Upper lobe of left lung (tissue), 4 donors: ENCODE data around the gene TRAF2.

ENCODE experiments used
- EP300 ChIP-seq, 4 donors: sonication (generic); formaldehyde crosslinking; IDR thresholded peaks; one replicate each; pipeline ENCODE4 v1.5.1; 2017; ENCODE audit warnings: antibody characterized with exemption in 4 of 4, control low read depth in 2 of 4
- POLR2A ChIP-seq, 4 donors: fragments of 450-650 bp; IDR thresholded peaks; one replicate each; pipeline ENCODE4 v1.5.1; 2016 to 2017; ENCODE audit warnings: antibody characterized with exemption in 4 of 4, mild to moderate bottlenecking in 2 of 4
- TF ChIP-seq, protein P1 (sequence below), 6 experiments: fragments of 450-650 bp in 4 of 6; fragments of 200-600 bp in 2 of 6; sonication (generic) in 2 of 6; IDR thresholded peaks; one replicate each; pipeline ENCODE4 v1.5.1; 2016 to 2019; ENCODE audit warnings: antibody characterized with exemption in 6 of 6

DNA sequence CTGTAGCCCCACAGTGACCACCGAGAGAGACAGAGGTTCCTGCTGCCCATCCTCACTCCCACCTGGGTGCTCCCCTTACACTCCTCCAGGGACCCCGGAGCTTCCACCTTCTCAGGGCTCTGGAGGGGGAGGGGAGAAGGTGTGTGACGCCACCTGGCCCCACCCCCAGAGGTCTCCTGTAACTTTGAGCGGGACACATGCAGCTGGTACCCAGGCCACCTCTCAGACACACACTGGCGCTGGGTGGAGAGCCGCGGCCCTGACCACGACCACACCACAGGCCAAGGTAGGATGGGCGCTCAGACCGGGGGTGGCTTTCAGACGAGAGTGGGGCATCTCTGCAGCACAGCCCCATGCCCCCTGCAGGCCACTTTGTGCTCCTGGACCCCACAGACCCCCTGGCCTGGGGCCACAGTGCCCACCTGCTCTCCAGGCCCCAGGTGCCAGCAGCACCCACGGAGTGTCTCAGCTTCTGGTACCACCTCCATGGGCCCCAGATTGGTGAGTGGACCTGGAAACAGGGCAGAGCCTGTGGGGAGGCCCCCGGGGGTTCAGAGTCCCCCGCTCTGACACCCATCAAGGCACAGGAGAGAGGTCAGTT, 29.7 kb upstream of the TRAF2 start:
- TF ChIP-seq, protein P1, sequence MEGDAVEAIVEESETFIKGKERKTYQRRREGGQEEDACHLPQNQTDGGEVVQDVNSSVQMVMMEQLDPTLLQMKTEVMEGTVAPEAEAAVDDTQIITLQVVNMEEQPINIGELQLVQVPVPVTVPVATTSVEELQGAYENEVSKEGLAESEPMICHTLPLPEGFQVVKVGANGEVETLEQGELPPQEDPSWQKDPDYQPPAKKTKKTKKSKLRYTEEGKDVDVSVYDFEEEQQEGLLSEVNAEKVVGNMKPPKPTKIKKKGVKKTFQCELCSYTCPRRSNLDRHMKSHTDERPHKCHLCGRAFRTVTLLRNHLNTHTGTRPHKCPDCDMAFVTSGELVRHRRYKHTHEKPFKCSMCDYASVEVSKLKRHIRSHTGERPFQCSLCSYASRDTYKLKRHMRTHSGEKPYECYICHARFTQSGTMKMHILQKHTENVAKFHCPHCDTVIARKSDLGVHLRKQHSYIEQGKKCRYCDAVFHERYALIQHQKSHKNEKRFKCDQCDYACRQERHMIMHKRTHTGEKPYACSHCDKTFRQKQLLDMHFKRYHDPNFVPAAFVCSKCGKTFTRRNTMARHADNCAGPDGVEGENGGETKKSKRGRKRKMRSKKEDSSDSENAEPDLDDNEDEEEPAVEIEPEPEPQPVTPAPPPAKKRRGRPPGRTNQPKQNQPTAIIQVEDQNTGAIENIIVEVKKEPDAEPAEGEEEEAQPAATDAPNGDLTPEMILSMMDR (IDR thresholded peaks at IDR 0.05): no peak
- TF ChIP-seq EP300 (IDR thresholded peaks at IDR 0.05): no peak
- TF ChIP-seq POLR2A (IDR thresholded peaks at IDR 0.05): no peak
